Measurements from ENCODE around the gene GPC4.

- no peak for TF ChIP-seq CTCF (IDR thresholded peaks at IDR 0.05)
- TF ChIP-seq POLR2A (IDR thresholded peaks at IDR 0.05): no peak
Measured at GRCh38 chrX:133294126-133294525, 121.2 kb downstream of the GPC4 start.

Measured in Peyer's patch (tissue), 4 donors.